Ishikawa (cell line): ENCODE measurements around the gene C2orf81.

ENCODE experiments used
- EGR1 ChIP-seq: IDR thresholded peaks from 2 replicates; pipeline ENCODE4 v1.6.1; 2012
- EP300 ChIP-seq: IDR thresholded peaks from 2 replicates; pipeline ENCODE4 v1.6.1; 2012; ENCODE audit warnings: borderline replicate concordance
- FOXM1 ChIP-seq: IDR thresholded peaks from 2 replicates; pipeline ENCODE4 v1.6.1; 2012; ENCODE audit warnings: low read depth, borderline replicate concordance
- TCF12 ChIP-seq: IDR thresholded peaks from 2 replicates; pipeline ENCODE4 v1.6.1; 2012; ENCODE audit warnings: low read depth
- TEAD4 ChIP-seq: IDR thresholded peaks from 2 replicates; pipeline ENCODE4 v1.6.1; 2012
- YY1 ChIP-seq: IDR thresholded peaks from 2 replicates; pipeline ENCODE4 v1.6.1; 2012; ENCODE audit warnings: low read depth
- TF ChIP-seq, protein P1 (sequence below): IDR thresholded peaks from 2 replicates; pipeline ENCODE4 v1.6.1; 2012

GRCh38 chr2:74454654-74455511 is 33.5 kb upstream of the C2orf81 start, which contains the start of gene INO80B:
- TF ChIP-seq, protein P1, sequence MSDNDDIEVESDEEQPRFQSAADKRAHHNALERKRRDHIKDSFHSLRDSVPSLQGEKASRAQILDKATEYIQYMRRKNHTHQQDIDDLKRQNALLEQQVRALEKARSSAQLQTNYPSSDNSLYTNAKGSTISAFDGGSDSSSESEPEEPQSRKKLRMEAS: peak; percentile 89
- TF ChIP-seq TEAD4: peak; percentile 21; the same call in 1 of the 2 replicates
- peak; percentile 99 for TF ChIP-seq YY1
- TF ChIP-seq EP300: no peak
- TF ChIP-seq TCF12: peak; percentile 20; the same call in 1 of the 2 replicates
- TF ChIP-seq EGR1: peak; percentile 83
- TF ChIP-seq FOXM1: no peak
